Skeletal muscle satellite cell (primary cell): Measurements from ENCODE around the gene SELE.
"Not testable (repeated sequence)": the region's sequence is repeated elsewhere in the genome, so short reads cannot be mapped to it uniquely, and the experiment has no call there.

Experiments
- H3K27me3 ChIP-seq: 2 replicates; pipeline ENCODE4 v1.7.0; 2013; ENCODE audit warnings: low read length; ENCODE audit not compliant: control insufficient read depth, insufficient read depth
- H3K36me3 ChIP-seq: 2 replicates; pipeline ENCODE4 v1.7.0; 2013; ENCODE audit warnings: mild to moderate bottlenecking, control low read depth, low read length; ENCODE audit not compliant: insufficient read depth
- H3K4me1 ChIP-seq: 2 replicates; pipeline ENCODE4 v1.7.0; 2013; ENCODE audit warnings: low read length; ENCODE audit not compliant: control insufficient read depth, insufficient read depth
- H3K4me2 ChIP-seq: 2 replicates; pipeline ENCODE4 v1.7.0; 2013; ENCODE audit warnings: mild to moderate bottlenecking, low read length
- H3K4me3 ChIP-seq: 2 replicates; pipeline ENCODE4 v1.7.0; 2013; ENCODE audit warnings: low read length
- H3K9ac ChIP-seq: 2 replicates; pipeline ENCODE4 v1.7.0; 2013; ENCODE audit warnings: mild to moderate bottlenecking, low read depth, low read length, moderate library complexity
- H3K9me3 ChIP-seq: replicated peaks from 2 replicates; pipeline ENCODE4 v1.7.0; 2013; ENCODE audit warnings: mild to moderate bottlenecking, control low read depth, low read length

Gene SELE

GRCh38 chr1:169722779-169723178 is 11.1 kb downstream of the SELE start:
- H3K9me3 ChIP-seq, result no peaks in the 10 kb centered on the region
- no peak overlapping the region for H3K9ac ChIP-seq
- H3K4me2 ChIP-seq, result no peak overlapping the region
- no peaks in the 10 kb centered on the region for H3K36me3 ChIP-seq
- H3K27me3 ChIP-seq, result no peaks in the 10 kb centered on the region
- H3K4me3 ChIP-seq, result no peak overlapping the region
- H3K4me1 ChIP-seq, result no peaks in the 10 kb centered on the region

GRCh38 chr1:169715100-169715499 is 18.8 kb downstream of the SELE start:
- not testable (repeated sequence) for H3K4me2 ChIP-seq, H3K4me1 ChIP-seq, H3K9ac ChIP-seq, H3K9me3 ChIP-seq, H3K27me3 ChIP-seq, H3K36me3 ChIP-seq, H3K4me3 ChIP-seq

GRCh38 chr1:169713090-169713489 is 20.8 kb downstream of the SELE start:
- not testable (repeated sequence) for H3K9ac ChIP-seq, H3K36me3 ChIP-seq, H3K4me2 ChIP-seq, H3K4me3 ChIP-seq, H3K9me3 ChIP-seq, H3K4me1 ChIP-seq
- H3K27me3 ChIP-seq, result peaks cover 11% of the 10 kb centered on the region

- Histone ChIP-seq H3K4me3 (no peak overlapping the region), H3K4me1 (no peaks in the 10 kb centered on the region), H3K27me3 (peaks cover 13% of the 10 kb centered on the region), H3K36me3 (no peaks in the 10 kb centered on the region), H3K9ac (no peak overlapping the region), H3K9me3 (no peaks in the 10 kb centered on the region), H3K4me2 (no peak overlapping the region)
These were observed 21.6 kb downstream of the SELE start for GRCh38 chr1:169712309-169712631.

GRCh38 chr1:169711469-169712308 is 22.2 kb downstream of the SELE start, which contains the start of gene SELL:
SELL (minus strand) TSS chr1:169711620; CDS start chr1:169711498, 122 bp downstream.
- Histone ChIP-seq H3K36me3 (no peaks in the 10 kb centered on the region), H3K9me3 (no peaks in the 10 kb centered on the region), H3K9ac (no peak within 1 kb of the TSS), H3K4me1 (no peaks in the 10 kb centered on the region), H3K4me2 (peak within 1 kb of the TSS; percentile 61), H3K4me3 (peak within 1 kb of the TSS; percentile 20), H3K27me3 (peaks cover 19% of the 10 kb centered on the region)

GRCh38 chr1:169708647-169709046 is 25.2 kb downstream of the SELE start:
- Histone ChIP-seq H3K27me3 (peaks cover 29% of the 10 kb centered on the region), H3K9ac (no peak overlapping the region), H3K4me2 (no peak overlapping the region), H3K36me3 (no peaks in the 10 kb centered on the region), H3K4me3 (no peak overlapping the region), H3K4me1 (no peaks in the 10 kb centered on the region), H3K9me3 (no peaks in the 10 kb centered on the region)

GRCh38 chr1:169707912-169708604 is 25.8 kb downstream of the SELE start:
- Histone ChIP-seq H3K4me3 (no peak overlapping the region), H3K9ac (no peak overlapping the region), H3K4me2 (no peak overlapping the region), H3K36me3 (no peaks in the 10 kb centered on the region), H3K9me3 (no peaks in the 10 kb centered on the region), H3K27me3 (peaks cover 29% of the 10 kb centered on the region), H3K4me1 (no peaks in the 10 kb centered on the region)

GRCh38 chr1:169704797-169705196 is 29.1 kb downstream of the SELE start:
- H3K4me3 ChIP-seq, result no peak overlapping the region
- no peak overlapping the region for H3K9ac ChIP-seq
- H3K36me3 ChIP-seq, result no peaks in the 10 kb centered on the region
- H3K27me3 ChIP-seq, result peaks cover 29% of the 10 kb centered on the region
- no peaks in the 10 kb centered on the region for H3K4me1 ChIP-seq
- H3K9me3 ChIP-seq, result no peaks in the 10 kb centered on the region
- H3K4me2 ChIP-seq, result no peak overlapping the region

GRCh38 chr1:169701261-169702005 is 32.4 kb downstream of the SELE start:
- H3K36me3 ChIP-seq, result no peaks in the 10 kb centered on the region
- no peaks in the 10 kb centered on the region for H3K9me3 ChIP-seq
- no peak overlapping the region for H3K4me3 ChIP-seq
- no peaks in the 10 kb centered on the region for H3K4me1 ChIP-seq
- H3K4me2 ChIP-seq, result no peak overlapping the region
- no peak overlapping the region for H3K9ac ChIP-seq
- H3K27me3 ChIP-seq, result peaks cover 9% of the 10 kb centered on the region

- Histone ChIP-seq H3K4me3 (no peak overlapping the region), H3K4me1 (no peaks in the 10 kb centered on the region), H3K4me2 (no peak overlapping the region), H3K27me3 (peaks cover 4% of the 10 kb centered on the region), H3K36me3 (no peaks in the 10 kb centered on the region), H3K9ac (no peak overlapping the region), H3K9me3 (no peaks in the 10 kb centered on the region)
These were observed 34.2 kb downstream of the SELE start for GRCh38 chr1:169699707-169700106.

- H3K27me3 ChIP-seq, result no peaks in the 10 kb centered on the region
- H3K9ac ChIP-seq, result no peak overlapping the region
- H3K9me3 ChIP-seq, result no peaks in the 10 kb centered on the region
- H3K4me2 ChIP-seq, result no peak overlapping the region
- no peak overlapping the region for H3K4me3 ChIP-seq
- no peaks in the 10 kb centered on the region for H3K4me1 ChIP-seq
- no peaks in the 10 kb centered on the region for H3K36me3 ChIP-seq
These were observed 34.9 kb downstream of the SELE start for GRCh38 chr1:169698976-169699375.
